Skeletal muscle cell (primary cell): ENCODE results near the gene WASF2.
A peak's percentile ranks its signal among the peaks of the same experiment; 100 is the strongest.
"Not testable (repeated sequence)": the region's sequence is repeated elsewhere in the genome, so short reads cannot be mapped to it uniquely, and the experiment has no call there.

ENCODE experiments used
- DNase-seq: peaks from one replicate; pipeline ENCODE4 v3.0.0-alpha.2; 2010; ENCODE audit warnings: low read depth
- H3K4me3 ChIP-seq: 2 replicates; pipeline ENCODE4 v1.5.1; 2011; ENCODE audit warnings: low read depth, mild to moderate bottlenecking, control low read depth, low read length, moderate library complexity

Gene WASF2

DNA sequence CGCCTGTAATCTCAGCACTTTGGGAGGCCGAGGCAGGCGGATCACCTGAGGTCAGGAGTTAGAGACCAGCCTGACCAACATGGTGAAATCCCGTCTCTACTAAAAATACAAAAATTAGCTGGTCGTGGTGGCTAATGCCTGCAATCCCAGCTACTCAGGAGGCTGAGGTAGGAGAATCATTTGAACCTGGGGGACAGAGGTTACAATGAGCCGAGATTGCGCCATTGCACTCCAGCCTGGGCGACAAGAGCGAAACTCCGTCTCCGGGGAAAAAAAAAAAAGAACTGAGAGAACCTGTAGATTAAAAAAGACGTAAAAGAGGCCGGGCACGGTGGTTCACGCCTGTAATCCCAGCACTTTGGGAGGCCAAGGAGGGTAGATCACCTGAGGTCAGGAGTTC lies 21.6 kb downstream of the WASF2 start:
- DNase-seq: not testable (repeated sequence)

GRCh38 chr1:27464926-27465647 lies 24.9 kb downstream of the WASF2 start:
- H3K4me3 ChIP-seq: no peak overlapping the region
- no peak for DNase-seq

More for the DNA sequence above, 21.6 kb downstream of the WASF2 start:
- not testable (repeated sequence) for H3K4me3 ChIP-seq

DNA sequence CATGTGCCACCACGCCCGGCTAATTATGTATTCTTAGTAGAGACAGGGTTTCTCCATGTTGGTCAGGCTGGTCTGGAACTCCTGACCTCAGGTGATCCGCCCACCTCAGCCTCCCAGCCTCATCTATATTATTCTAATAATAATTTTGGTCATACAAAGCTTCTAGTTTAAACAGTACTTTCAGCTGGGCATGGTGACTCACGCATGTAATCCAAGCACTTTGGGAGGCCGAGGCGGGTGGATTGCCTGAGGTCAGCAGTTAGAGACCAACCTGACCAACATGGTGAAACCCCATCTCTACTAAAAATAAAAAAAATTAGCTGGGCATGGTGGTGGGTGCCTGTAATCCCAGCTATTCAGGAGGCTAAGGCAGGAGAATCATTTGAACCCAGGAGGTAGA lies 26.1 kb downstream of the WASF2 start:
- not testable (repeated sequence) for DNase-seq, H3K4me3 ChIP-seq

- DNase-seq, H3K4me3 ChIP-seq: not testable (repeated sequence)
Measured at GRCh38 chr1:27458521-27458920, 31.4 kb downstream of the WASF2 start.

DNA sequence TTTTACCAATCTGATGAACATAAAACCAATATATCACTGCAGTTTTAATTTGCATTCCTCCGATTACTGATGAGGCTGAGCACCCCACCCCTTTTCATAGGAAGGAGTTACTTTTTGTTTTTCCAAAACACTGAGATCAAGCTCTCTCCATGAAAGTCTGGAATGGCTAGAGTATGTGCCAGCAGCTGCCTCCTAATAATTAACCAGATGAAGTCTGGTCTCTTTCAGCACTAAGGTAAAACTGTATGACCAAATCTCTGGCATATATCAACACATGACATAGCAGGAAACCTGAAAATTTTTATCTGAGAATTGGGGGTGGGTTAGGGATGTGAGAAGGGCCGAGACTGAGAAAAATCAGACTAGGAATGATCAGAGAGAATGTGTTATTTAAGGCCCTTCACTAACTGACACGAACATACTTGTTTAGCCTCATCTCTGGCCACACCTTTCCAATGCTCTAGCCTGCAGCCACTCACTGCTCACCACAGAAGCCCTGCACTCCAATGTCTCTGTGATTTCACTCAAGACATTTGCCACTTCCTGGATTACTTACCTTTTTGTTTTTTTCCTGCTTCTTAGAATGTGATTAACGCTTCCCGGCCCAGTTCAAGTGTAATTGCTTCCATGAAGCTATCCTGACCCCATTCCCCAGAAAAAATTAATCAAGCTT lies 34.7 kb downstream of the WASF2 start:
- no peak overlapping the region for H3K4me3 ChIP-seq
- DNase-seq: no peak

DNA sequence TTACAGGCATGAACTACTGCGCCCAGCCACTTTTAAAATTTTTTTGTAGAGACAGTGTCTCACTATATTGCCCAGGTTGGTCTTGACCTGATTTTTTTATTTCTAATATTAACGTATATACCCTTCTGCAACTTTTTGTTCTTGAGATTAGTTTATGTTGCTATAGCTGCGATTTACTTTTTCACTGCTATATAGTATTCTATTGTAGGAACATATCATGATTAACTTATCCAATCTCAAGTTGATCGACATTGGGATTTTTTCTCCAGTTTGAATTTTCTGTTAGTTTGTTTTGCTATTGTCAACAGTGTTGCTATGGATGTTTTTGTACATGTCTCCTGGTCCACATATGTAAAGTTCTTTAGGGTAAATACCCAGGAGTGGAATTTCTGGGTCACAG lies 35.4 kb downstream of the WASF2 start:
- DNase-seq: no peak
- H3K4me3 ChIP-seq: no peak overlapping the region

DNA sequence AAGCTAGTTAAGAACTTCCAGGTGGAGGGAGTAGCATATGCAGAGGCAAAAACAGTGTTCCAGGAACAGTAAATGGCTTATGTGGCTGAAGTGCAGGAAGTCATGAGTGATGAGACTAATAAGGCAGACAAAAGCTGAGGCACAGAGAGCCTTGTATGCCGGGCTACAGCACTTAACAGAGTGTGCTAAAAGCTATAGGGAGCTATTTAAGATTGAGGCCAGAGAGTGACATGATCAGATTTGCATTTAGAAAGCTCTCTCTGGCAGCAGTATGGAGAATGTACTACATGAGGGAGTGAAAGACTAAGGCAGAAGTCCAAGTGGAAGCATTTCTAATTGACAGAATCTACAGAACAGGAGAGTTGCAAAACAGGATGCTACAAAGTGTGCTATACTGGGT lies 38.6 kb downstream of the WASF2 start:
- DNase-seq: no peak
- no peak overlapping the region for H3K4me3 ChIP-seq

- no peak overlapping the region for H3K4me3 ChIP-seq
- DNase-seq: no peak
Measured at GRCh38 chr1:27448982-27449381, 41.0 kb downstream of the WASF2 start.

DNA sequence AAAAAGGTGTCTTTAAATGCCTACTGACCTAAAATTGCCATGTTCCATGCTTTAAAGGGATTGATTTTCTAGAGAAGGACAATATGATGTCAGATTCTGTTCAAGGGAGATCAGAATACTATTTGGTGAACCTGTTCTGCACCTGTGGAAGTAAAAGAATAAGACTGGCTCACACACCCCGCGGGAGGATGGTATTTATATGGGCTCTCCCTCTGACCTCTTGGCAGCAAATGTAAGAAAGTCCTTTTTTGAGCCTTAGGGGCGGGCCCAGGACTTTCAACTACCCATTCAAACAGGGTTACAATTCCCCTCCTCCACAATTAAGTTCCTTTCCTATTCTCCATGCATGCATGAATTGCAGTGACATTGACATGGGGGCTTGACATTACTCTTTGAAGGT lies 42.1 kb downstream of the WASF2 start:
- no peak for DNase-seq
- H3K4me3 ChIP-seq: no peak overlapping the region

DNA sequence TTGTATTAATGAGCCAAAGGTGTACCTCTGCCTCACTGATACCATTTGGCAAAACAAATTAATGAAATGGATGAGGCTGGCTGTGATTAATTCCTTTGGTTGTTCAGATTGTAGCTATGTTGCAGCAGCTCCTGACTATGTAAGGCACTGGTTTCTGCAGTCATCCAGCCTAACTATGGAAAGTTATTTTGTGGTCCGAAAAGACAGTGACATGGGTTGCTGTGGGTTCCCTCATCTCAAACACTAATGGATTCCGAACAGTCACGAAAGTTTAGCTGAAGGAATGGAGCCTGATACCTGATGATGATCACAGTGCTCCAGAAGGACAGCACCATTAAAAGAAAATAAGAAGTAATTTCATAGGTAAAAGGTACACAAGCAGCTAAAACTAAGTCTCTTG lies 42.6 kb downstream of the WASF2 start:
- DNase-seq: no peak
- H3K4me3 ChIP-seq: no peak overlapping the region

DNA sequence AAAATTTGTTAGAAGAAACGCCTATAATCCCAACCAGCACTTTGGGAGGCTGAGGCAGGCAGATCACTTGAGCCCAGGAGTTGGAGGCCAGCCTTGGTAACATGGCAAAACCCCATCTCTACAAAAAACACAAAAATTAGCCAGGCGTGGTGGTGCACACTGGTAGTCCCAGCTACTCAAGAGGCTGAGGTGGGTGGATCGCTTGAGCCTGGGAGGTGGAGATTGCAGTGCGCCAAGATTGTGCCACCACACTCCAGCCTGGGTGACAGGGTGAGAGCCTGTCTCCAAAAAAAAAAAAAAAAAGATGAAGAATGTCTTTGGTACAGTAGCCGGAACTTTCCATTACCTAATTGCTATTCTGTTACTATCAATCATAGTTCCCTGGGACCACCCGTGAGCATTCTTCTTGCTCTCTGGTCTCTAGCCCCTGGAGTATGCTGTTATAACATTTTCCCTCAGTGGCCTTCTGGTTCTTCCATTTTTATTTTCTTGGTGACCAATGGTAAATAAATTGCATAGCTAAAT lies 43.4 kb downstream of the WASF2 start:
- no peak overlapping the region for H3K4me3 ChIP-seq
- no peak for DNase-seq

DNA sequence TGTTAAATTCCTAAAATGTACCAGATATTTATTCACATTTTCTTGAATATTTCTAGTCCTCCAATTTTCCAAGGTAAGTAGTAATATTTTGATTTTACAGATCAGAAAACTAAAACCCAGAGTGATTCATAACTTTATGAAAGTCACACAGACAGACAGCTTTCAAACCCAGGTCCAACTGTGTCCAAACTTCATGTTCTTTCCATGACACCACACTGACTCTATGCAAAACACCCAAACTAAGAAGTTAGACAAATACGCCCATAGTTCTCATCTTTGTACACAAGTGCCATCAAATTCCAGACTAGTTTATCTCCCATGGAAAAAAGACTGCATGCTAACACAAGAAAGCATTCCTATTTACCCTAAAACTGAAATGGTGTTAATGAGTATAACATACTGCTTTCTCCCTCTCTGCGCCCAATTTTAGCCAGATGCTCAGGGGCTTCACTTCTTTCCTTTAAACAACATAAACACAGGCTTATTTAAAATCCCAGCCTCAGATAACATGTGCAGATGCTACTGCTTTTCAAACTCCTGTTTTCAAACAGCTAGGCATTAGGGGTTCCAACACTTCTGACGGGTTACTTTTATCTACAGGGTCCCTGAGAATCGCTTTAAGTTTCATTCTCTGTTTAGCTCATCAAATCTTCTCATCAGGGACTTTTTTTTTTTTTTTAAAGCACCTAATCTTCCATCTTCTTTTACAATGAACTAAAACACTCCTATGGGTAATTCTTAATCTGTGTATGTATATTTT lies 44.6 kb downstream of the WASF2 start:
- DNase-seq: no peak
- no peak overlapping the region for H3K4me3 ChIP-seq

GRCh38 chr1:27444632-27445031 lies 45.3 kb downstream of the WASF2 start:
- DNase-seq: no peak
- H3K4me3 ChIP-seq: no peak overlapping the region

GRCh38 chr1:27439150-27439549 lies 50.8 kb downstream of the WASF2 start:
- no peak overlapping the region for H3K4me3 ChIP-seq
- DNase-seq: no peak

GRCh38 chr1:27438621-27439061 lies 51.3 kb downstream of the WASF2 start:
- DNase-seq: no peak
- H3K4me3 ChIP-seq: no peak overlapping the region

DNA sequence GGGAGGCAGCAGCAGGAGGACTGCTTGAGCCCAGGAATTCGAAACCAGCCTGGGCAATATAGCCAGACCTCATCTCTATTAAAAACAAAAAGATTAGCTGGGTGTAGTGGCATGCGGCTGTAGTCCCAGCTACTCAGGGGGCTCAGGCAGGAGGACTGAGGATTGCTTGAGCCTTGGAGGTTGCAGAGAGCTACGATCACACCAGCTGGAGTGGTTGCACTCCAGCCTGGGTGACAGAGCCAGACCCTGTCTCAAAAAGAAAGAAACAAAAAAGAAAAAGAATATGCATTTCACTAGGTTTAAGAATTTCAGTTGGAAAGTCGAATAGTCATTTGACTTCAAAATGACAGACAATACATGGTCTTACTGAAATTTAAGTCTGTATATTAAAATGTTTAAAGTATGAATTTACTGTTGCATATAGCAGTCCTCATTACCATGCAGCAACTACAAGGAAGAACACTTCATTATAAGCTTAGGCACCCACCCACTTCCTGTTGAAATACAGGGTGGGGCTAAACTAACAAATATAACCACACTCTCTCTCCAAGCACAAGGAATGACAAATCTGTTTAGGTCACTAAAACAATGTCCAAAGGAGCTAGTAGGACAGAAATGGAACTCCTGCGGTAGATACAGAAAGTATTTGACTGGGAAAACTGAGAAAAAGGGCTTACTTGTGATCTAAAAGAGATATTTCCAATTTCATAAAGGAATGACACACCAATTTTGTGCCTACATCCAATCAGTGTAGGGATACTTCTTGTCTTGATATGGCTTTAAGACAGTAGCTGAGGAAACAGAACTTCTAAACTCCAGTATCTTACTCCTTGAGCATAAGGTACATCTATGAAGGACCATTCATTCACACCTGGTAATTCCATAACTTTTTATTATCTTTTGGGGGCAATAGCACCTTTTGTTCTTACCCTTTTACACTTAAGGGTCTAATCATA lies 53.5 kb downstream of the WASF2 start:
- H3K4me3 ChIP-seq: no peak overlapping the region
- peak; percentile 7 for DNase-seq

GRCh38 chr1:27435566-27436203 lies 54.3 kb downstream of the WASF2 start:
- H3K4me3 ChIP-seq: no peak overlapping the region
- no peak for DNase-seq

GRCh38 chr1:27433706-27434105 lies 56.3 kb downstream of the WASF2 start:
- no peak overlapping the region for H3K4me3 ChIP-seq
- no peak for DNase-seq

- not testable (repeated sequence) for H3K4me3 ChIP-seq, DNase-seq
Measured at GRCh38 chr1:27432725-27433124, 57.2 kb downstream of the WASF2 start.
